GM12891 (cell line): Measurements from ENCODE around the gene EIF4ENIF1.
"Not testable (repeated sequence)": the region's sequence is repeated elsewhere in the genome, so short reads cannot be mapped to it uniquely, and the experiment has no call there.

Source experiments
- DNase-seq: peaks from one replicate; pipeline ENCODE4 v3.0.0; 2011; ENCODE audit warnings: low spot score; ENCODE audit not compliant: insufficient read length
- FAIRE-seq: peaks from 2 replicates; lab custom pipeline; 2011; peaks lifted over from hg19 to GRCh38; lab: Jason Lieb, UNC
- PAX5 ChIP-seq: IDR thresholded peaks from 2 replicates; pipeline ENCODE4 v1.6.1; 2011; ENCODE audit warnings: low read length, moderate library complexity, mild to moderate bottlenecking; ENCODE audit not compliant: insufficient read depth, severe bottlenecking
- POLR2A ChIP-seq: IDR thresholded peaks from 2 replicates; pipeline ENCODE4 v1.6.1; 2011; ENCODE audit warnings: low read depth, low read length, control low read depth
- POLR2AphosphoS5 ChIP-seq: IDR thresholded peaks from 2 replicates; pipeline ENCODE4 v1.6.1; 2011; ENCODE audit warnings: low read depth, low read length, control low read depth
- POU2F2 ChIP-seq: IDR thresholded peaks from 2 replicates; pipeline ENCODE4 v1.6.1; 2011; ENCODE audit warnings: low read depth, mild to moderate bottlenecking, control low read depth, low read length, moderate library complexity
- SPI1 ChIP-seq: IDR thresholded peaks from 2 replicates; pipeline ENCODE4 v1.6.1; 2011; ENCODE audit warnings: low read depth, low read length, control low read depth
- TAF1 ChIP-seq: IDR thresholded peaks from 2 replicates; pipeline ENCODE4 v1.6.1; 2011; ENCODE audit warnings: low read depth, low read length, control low read depth

Gene EIF4ENIF1

DNA sequence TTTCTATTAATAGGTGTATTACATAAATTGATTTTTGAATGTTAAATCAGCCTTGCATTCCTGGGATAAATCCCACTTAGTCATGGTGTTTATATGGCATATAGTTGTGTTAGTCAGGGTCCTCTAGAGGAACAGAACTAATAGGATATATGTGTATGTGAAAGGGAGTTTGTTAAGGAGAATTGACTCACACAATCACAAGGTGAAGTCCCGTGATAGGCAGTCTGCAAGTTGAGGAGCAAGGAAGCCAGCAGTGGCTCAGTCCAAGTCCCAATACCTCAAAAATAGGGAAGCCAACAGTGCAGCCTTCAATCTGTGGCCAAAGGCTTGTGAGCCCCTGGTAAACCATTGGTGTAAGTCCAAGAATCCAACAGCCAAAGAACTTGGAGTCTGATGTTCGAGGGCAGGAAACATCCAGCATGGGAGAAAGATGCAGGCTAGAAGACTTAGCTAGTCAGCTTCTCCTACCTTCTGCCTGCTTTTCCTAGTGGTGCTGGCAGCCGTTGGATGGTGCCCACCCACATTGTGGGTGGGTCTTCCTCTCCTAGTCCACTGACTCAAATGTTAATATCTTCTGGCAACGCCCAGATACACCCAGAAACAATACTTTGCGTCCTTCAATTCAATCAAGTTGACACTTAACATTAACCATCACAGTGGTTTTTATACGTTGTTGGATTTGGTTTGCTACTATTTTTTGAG is 19.6 kb upstream of the EIF4ENIF1 start:
- FAIRE-seq, result no peak
- no peak for DNase-seq
- TF ChIP-seq SPI1, result no peak
- no peak for TF ChIP-seq TAF1
- no peak for TF ChIP-seq POLR2AphosphoS5
- TF ChIP-seq PAX5, result no peak
- TF ChIP-seq POLR2A, result no peak
- TF ChIP-seq POU2F2, result no peak

DNA sequence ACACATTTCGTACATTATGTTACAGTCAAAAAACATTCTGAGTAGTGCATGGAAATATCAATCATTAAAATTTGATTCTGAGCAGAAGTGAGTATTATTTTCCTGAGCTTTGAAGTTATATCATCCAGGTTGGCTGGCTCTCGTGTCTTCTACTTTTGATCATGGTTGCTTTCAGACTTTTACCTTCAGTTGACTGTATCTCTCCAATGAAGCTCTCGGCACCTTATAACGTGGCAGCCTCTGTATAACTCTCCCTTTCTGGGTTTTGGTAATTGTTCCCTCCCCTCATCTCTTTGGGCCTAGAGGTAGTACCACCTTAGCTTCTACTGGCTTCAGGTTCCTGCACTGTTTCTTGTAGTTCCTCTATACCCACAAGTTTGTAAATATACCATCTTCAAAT is 18.9 kb upstream of the EIF4ENIF1 start:
- TF ChIP-seq TAF1 (no peak), POLR2AphosphoS5 (no peak), POU2F2 (no peak), PAX5 (no peak), SPI1 (no peak), POLR2A (no peak)
- DNase-seq (no peak), FAIRE-seq (no peak)

DNA sequence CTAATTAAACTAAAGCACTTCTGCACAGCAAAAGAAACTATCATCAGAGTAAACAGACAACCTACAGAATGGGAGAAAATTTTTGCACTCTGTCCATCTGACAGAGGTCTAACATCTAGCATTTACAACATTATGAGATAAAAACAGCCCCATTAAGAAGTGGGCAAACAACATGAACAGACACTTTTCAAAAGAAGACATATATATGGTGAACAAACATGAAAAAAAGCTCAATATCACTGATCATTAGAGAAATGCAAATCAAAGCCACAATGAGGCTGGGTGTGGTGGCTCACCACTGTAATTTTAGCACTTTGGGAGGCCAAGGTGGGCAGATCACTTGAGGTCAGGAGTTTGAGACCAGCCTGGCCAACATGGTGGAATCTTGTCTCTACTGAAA is 17.9 kb upstream of the EIF4ENIF1 start:
- not testable (repeated sequence) for DNase-seq, FAIRE-seq

DNA sequence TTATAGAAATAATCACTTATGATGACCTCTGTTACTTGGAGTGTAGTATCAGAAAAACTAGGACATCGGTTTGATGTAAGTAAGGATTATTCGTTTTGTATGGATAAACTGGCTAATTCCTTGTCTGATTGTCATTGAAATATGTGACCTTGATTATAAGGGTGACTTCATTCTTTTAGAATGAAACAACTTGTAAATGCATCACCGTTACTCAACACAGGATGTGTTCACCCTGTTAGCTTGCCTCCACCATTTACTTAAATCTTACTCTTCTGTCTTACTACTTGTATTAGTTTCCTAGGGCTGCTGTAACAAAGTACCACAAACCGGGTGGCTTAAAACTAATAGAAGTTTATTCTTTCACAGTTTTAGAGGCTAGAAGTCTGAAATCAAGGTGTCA is 14.6 kb upstream of the EIF4ENIF1 start:
- no peak for DNase-seq
- no peak for FAIRE-seq
- TF ChIP-seq POLR2A (no peak), SPI1 (no peak), POU2F2 (no peak), PAX5 (no peak), TAF1 (no peak), POLR2AphosphoS5 (no peak)

DNA sequence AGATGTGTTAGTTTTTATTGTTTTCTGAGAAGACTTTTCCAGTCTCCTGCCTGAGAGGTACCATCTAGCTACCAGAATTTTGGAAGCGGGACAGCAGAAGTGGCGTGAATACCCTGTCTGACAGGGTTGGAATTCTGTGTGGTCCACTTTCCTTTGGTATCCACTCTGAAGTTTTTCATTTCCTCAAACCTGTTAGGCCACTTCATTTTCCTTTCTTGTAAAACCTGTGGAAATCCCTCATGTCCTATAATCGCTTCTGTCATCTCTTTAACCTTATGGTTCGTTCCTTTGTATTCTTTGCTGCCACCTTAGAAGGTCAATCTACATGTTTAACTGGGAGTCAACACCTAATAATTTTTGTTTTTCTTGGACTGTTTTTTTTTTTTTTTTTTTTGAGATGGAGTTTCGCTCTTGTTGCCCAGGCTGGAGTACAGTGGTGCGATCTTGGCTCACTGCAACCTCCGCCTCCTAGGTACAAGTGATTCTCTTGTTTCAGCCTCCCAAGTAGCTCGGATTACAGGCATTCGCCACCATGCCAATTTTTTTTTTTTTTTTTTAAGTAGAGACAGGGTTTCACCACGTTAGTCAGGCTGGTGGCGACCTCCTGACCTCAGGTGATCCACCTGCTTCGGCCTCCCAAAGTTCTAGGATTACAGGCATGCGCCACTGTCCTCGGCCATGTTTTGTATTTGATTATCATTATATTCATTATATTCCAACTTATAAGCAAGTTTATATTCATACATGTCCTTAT is 13.7 kb upstream of the EIF4ENIF1 start:
- FAIRE-seq (no peak), DNase-seq (no peak)
- TF ChIP-seq SPI1 (no peak), POLR2AphosphoS5 (no peak), POLR2A (no peak), TAF1 (no peak), POU2F2 (no peak), PAX5 (no peak)

DNA sequence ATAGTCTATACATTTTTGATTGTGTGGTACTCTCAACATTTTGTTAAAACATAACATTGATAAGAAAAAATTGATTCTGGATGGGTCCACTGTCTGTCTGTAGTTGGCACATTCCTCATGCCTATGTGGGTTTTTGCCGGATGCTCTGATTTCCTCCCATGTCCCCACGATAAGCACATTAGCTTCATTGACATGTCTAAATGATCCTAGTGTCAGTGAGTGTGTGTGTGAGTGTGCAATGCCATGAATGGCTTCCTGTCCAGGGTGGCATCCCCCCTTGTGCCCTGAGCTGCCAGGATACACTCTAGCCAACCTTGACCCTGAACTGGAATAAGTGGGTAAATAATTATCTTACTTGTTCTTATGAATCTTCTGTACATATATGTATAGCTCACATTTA is 12.1 kb upstream of the EIF4ENIF1 start:
- DNase-seq, result no peak
- FAIRE-seq, result no peak
- TF ChIP-seq POU2F2 (no peak), PAX5 (no peak), SPI1 (no peak), TAF1 (no peak), POLR2A (no peak), POLR2AphosphoS5 (no peak)

DNA sequence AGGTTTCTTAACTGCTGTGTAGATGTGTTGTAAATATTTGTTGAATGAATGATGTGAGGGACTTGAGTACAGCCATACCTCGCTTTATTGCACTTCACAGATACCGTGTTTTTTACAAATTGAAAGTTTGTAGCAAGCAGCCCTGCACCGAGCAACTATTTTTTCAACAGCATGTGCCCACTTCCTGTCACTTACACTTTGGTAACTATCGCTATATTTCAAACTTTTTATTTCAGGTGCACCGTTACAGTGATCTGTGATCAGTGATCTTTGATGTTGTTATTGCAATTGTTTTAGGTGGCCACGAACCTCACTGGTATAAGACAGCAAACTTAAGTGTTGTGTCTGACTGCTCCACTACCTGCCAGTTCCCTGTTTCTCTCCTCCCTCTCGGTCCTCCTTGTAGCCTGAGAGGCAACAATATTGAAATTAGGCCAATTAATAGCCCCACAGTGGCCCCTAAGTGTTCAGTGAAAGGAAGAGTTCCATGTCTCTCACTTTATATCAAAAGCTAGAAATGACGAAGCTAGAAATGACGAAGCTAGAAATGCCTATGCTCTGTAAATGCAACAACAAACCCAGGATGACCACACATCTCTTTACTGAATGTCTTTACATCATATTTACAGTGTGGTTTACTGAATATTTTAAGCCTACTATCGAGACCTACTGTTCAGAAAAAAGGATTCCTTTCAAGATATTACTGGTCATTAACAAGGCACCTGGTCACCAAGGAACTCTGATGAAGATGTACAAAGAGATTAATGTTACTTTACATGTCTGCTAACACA is 7.7 kb upstream of the EIF4ENIF1 start:
- peak; percentile 67 for FAIRE-seq
- TF ChIP-seq POU2F2 (no peak), SPI1 (0 out of 2 replicates have a peak, but pooled peaks have one; percentile 0), POLR2A (no peak), TAF1 (no peak), POLR2AphosphoS5 (no peak)
- no peak for DNase-seq

DNA sequence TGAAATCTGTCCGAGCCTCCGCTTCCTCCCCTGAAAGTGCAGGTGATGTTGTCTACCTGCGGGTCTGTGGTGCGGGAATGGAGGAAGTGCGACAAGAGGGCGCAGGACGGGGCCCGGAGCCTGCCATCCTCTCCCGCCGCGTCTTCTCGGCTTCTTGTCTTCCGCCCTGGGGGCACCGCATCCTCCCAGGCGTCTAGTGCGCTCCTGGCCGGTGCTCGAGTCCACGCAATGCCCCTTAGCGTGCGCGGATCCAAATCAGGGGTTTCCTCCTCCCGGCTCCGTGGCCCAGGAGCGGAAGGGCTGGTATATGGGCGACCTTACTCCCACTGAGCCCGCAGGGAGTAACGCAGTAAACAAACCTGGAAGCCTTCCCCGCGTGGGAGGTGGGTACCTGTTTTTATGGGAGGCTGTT is 7.1 kb upstream of the EIF4ENIF1 start:
- FAIRE-seq (no peak), DNase-seq (no peak)
- TF ChIP-seq SPI1 (peak; percentile 52), POLR2A (no peak)

DNA sequence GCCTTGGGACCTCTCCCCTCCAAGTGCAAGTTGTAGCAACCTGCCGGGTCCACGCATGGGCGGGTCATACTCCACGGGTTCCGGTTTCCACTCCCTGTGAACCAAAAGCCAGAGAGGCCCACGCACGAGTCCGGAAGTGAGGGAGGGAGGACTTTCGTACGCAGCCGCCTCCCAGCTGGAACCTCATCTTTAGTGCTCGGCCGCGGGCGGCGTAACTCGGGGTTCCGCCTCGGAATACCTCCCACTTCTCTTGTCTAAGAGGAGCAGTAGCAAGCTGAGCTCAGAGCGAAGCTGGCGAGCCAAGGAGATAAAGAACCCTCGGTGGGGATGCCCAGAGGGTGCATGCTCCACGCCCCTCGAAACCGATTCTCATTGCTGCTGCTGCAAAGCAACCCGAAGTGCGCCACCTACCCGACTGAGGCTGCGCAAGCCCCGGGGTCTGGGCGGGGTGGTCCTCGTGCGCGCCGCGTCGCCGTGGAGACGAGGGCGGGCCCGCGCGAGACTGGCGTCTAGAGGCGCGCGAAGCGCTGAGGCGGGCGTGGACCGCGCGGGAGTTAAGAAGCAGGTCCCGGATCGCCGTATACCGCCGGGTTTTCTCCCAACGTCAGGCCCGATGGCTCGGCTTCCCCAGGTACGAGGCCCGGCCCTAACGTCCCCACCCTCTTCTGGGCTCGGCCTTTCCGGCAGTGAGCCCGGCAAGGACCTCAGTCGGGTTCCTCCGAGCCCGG is 6.5 kb upstream of the EIF4ENIF1 start, which contains the start of gene SFI1:
Gene SFI1, plus strand, starts transcription at position 530 of the 728 bp plus-strand sequence. CDS start 11,749 bp downstream, outside the sequence.
- peak; percentile 70 for TF ChIP-seq POLR2AphosphoS5
- TF ChIP-seq SPI1, result peak; percentile 42; the same call in 1 of the 2 replicates
- no peak for TF ChIP-seq POU2F2
- TF ChIP-seq TAF1, result no peak; the same call in 1 of the 2 replicates
- peak; percentile 76 for TF ChIP-seq POLR2A
- DNase-seq (peak; percentile 82), FAIRE-seq (peak; percentile 99)
